Ascending aorta (tissue), 2 donors: Measurements from ENCODE around the gene KCND3. TPM values are rescaled to one million over a fixed set of nuclear protein-coding genes. Genes with fewer than 3 reads are reported as not detected.

Source experiments
- DNase-seq, 2 donors: peaks; one replicate each; pipeline ENCODE4 v3.0.0-alpha.2; 2019; ENCODE audit warnings: low spot score in 2 of 2
- H3K27ac ChIP-seq, 2 donors: fragments of 200-600 bp; sonication (generic); one replicate each; pipeline ENCODE4 v1.5.1; 2016 to 2017; ENCODE audit warnings: mild to moderate bottlenecking in 1 of 2
- H3K27me3 ChIP-seq: fragments of 200-600 bp; sonication (generic); one replicate; pipeline ENCODE4 v1.5.1; 2017
- H3K36me3 ChIP-seq, 2 donors: fragments of 200-600 bp; sonication (generic); one replicate each; pipeline ENCODE4 v1.5.1; 2016
- H3K4me1 ChIP-seq, 2 donors: fragments of 200-600 bp; sonication (generic); one replicate each; pipeline ENCODE4 v1.5.1; 2016 to 2017; ENCODE audit warnings: mild to moderate bottlenecking in 1 of 2
- H3K4me3 ChIP-seq, 2 donors: fragments of 200-600 bp; sonication (generic); one replicate each; pipeline ENCODE4 v1.5.1; 2016 to 2017; ENCODE audit warnings: mild to moderate bottlenecking in 1 of 2
- H3K9me3 ChIP-seq, 2 donors: fragments of 200-600 bp; sonication (generic); one replicate each; pipeline ENCODE4 v1.5.1; 2016
- intact Hi-C: fragments of 100-400 bp; cut with DNase I; formaldehyde crosslinking; loops from one replicate; pipeline ENCODE4 v1.15.1; 2023
- total RNA-seq: library from RNA; depleted of rRNA; stranded (reverse); fragments of >200 nt; gene quantifications from one replicate; pipeline ENCODE4 v1.1.0, GENCODE V29; 2016
- TF ChIP-seq, protein P1 (sequence below), 3 experiments: fragments of 200-600 bp in 2 of 3; fragments of 450-650 bp in 1 of 3; sonication (generic) in 2 of 3; IDR thresholded peaks; one replicate each; pipeline ENCODE4 v1.5.1; 2016 to 2019; ENCODE audit warnings: antibody characterized with exemption in 3 of 3, mild to moderate bottlenecking in 1 of 3, moderate library complexity in 1 of 3

KCND3 gene
- total RNA-seq, 1 donor from 2014 or later = 13.3 TPM

- Histone ChIP-seq H3K27me3 (no peaks in the 10 kb centered on the region), H3K27ac (no peak overlapping the region), H3K4me3 (no peak overlapping the region), H3K9me3 (no peaks in the 10 kb centered on the region), H3K36me3 (no peaks in the 10 kb centered on the region), H3K4me1 (no peaks in the 10 kb centered on the region)
- TF ChIP-seq, protein P1, sequence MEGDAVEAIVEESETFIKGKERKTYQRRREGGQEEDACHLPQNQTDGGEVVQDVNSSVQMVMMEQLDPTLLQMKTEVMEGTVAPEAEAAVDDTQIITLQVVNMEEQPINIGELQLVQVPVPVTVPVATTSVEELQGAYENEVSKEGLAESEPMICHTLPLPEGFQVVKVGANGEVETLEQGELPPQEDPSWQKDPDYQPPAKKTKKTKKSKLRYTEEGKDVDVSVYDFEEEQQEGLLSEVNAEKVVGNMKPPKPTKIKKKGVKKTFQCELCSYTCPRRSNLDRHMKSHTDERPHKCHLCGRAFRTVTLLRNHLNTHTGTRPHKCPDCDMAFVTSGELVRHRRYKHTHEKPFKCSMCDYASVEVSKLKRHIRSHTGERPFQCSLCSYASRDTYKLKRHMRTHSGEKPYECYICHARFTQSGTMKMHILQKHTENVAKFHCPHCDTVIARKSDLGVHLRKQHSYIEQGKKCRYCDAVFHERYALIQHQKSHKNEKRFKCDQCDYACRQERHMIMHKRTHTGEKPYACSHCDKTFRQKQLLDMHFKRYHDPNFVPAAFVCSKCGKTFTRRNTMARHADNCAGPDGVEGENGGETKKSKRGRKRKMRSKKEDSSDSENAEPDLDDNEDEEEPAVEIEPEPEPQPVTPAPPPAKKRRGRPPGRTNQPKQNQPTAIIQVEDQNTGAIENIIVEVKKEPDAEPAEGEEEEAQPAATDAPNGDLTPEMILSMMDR (IDR thresholded peaks at IDR 0.05) = no peak
- DNase-seq = no peak
- intact Hi-C loops = loop anchor here (10.0 kb wide), 1 partner anchor 566 kb away; no protein-coding TSS in a partner anchor
These were observed 190.9 kb downstream of the KCND3 start for GRCh38 chr1:111798580-111798979.

GRCh38 chr1:111795401-111795800 is 194.1 kb downstream of the KCND3 start:
- DNase-seq = no peak
- H3K27me3 ChIP-seq = no peaks in the 10 kb centered on the region
- no peaks in the 10 kb centered on the region for H3K36me3 ChIP-seq
- no peaks in the 10 kb centered on the region for H3K4me1 ChIP-seq
- H3K9me3 ChIP-seq = no peaks in the 10 kb centered on the region
- no peak overlapping the region for H3K27ac ChIP-seq
- intact Hi-C loops = loop anchor here (10.0 kb wide), 1 partner anchor 569 kb away; no protein-coding TSS in a partner anchor
- no peak overlapping the region for H3K4me3 ChIP-seq
- TF ChIP-seq, protein P1 (IDR thresholded peaks at IDR 0.05) = no peak

DNA sequence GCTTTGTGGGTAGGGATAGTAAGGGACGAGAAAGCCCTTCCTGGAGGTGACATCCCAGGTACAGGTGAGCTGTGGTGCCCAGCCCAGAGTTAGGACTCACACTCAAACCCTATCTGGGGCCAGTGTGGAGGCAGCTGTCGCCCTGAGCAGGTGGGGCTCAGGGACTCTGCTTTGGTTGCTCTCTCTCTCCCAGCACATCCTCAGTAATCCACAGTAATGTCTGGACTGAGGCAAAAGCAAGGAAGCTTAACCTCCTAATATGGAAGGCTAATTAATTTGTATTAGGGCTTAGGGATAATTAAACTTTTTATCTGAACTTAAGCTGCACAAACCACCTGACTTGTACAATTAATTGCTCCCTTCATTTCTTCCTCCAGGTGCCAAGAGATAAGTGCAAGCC is 195.5 kb downstream of the KCND3 start:
- no peak for DNase-seq
- no peaks in the 10 kb centered on the region for H3K4me1 ChIP-seq
- H3K4me3 ChIP-seq = no peak overlapping the region
- intact Hi-C loops = loop anchor here (10.0 kb wide), 1 partner anchor 571 kb away; no protein-coding TSS in a partner anchor
- H3K27me3 ChIP-seq = no peaks in the 10 kb centered on the region
- H3K27ac ChIP-seq = no peak overlapping the region
- H3K9me3 ChIP-seq = no peaks in the 10 kb centered on the region
- TF ChIP-seq, protein P1 (IDR thresholded peaks at IDR 0.05) = no peak
- H3K36me3 ChIP-seq = no peaks in the 10 kb centered on the region

DNA sequence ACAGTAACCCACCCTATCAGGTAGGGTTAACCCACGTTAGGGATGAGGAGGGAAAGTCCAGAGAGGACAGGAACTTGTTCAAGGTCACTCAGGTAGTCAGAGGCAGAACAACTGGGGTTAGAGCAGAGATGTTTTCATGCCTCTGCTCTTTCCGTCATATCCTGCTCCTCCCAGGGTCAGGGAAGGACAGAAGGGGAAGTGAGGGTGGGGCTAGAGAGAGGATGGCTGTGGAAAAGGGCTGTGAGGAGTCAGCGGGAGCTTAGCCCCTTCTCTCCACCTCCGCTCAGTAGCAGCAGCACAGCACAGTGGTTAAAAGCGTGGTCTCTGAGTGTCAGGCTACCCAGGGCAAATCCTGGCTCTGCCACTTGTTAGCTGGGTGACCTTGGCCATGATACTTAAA is 197.2 kb downstream of the KCND3 start:
- no peaks in the 10 kb centered on the region for H3K9me3 ChIP-seq
- intact Hi-C loops = loop anchor here (10.0 kb wide), 1 partner anchor 573 kb away; no protein-coding TSS in a partner anchor
- no peaks in the 10 kb centered on the region for H3K27me3 ChIP-seq
- H3K36me3 ChIP-seq = no peaks in the 10 kb centered on the region
- no peak overlapping the region for H3K27ac ChIP-seq
- no peak overlapping the region for H3K4me3 ChIP-seq
- no peak for DNase-seq
- TF ChIP-seq, protein P1 (IDR thresholded peaks at IDR 0.05) = no peak
- no peaks in the 10 kb centered on the region for H3K4me1 ChIP-seq

- Histone ChIP-seq H3K4me3 (no peak overlapping the region), H3K27ac (no peak overlapping the region), H3K4me1 (no peaks in the 10 kb centered on the region), H3K9me3 (no peaks in the 10 kb centered on the region), H3K36me3 (no peaks in the 10 kb centered on the region), H3K27me3 (no peaks in the 10 kb centered on the region)
- TF ChIP-seq, protein P1 (IDR thresholded peaks at IDR 0.05) = no peak
- intact Hi-C loops = loop anchor here (10.0 kb wide), 1 partner anchor 573 kb away; no protein-coding TSS in a partner anchor
- no peak for DNase-seq
These were observed 197.7 kb downstream of the KCND3 start for GRCh38 chr1:111791776-111792175.
